PC-3 (cell line): Measurements from ENCODE around the gene FBN2. TPM values are rescaled to one million over a fixed set of nuclear protein-coding genes. Genes with fewer than 3 reads are reported as not detected.
A peak's percentile ranks its signal among the peaks of the same experiment; 100 is the strongest.

Experiments used
- ATAC-seq: fragments of 200-7000 bp; cut with Tn5 transposase; 2 replicates; pipeline ENCODE4 v1.9.1; 2020; ENCODE audit warnings: mild to moderate bottlenecking, moderate library complexity
- BruUV-seq: library from RNA; stranded (reverse); fragments of 400-500 nt; replicated peaks from 2 replicates; lab custom pipeline; 2021; lab: Mats Ljungman, UMichigan
- CTCF ChIA-PET: fragments of 300-600 bp; sonication (Branson Sonifier 250); formaldehyde crosslinking; loops from one replicate; lab custom pipeline; 2022; ENCODE audit warnings: antibody characterized with exemption; lab: Charles Lee
- POLR2A ChIA-PET: fragments of 300-600 bp; sonication (Branson Sonifier 250); formaldehyde crosslinking; loops from one replicate; lab custom pipeline; 2022; ENCODE audit warnings: antibody characterized with exemption; ENCODE audit not compliant: unreplicated experiment; lab: Charles Lee
- DNase-seq: peaks from one replicate; pipeline ENCODE4 v3.0.0-alpha.2; 2015
- H2AFZ ChIP-seq: fragments of 300-600 bp; sonication (generic); 2 replicates; pipeline ENCODE4 v1.6.0; 2016; ENCODE audit warnings: antibody characterized with exemption, low read length
- H3F3A ChIP-seq: fragments of 300-600 bp; sonication (generic); one replicate; pipeline ENCODE4 v1.6.0; 2017; ENCODE audit warnings: antibody characterized with exemption, low read length, control low read depth, mild to moderate bottlenecking; ENCODE audit not compliant: unreplicated experiment
- H3K27ac ChIP-seq: fragments of 300-600 bp; sonication (generic); 2 replicates; pipeline ENCODE4 v1.5.1; 2016; ENCODE audit warnings: mild to moderate bottlenecking, low read length
- H3K27me3 ChIP-seq: fragments of 300-600 bp; sonication (generic); 2 replicates; pipeline ENCODE4 v1.6.1; 2016; ENCODE audit warnings: low read length, mixed read lengths
- H3K36me3 ChIP-seq: fragments of 300-600 bp; sonication (generic); 2 replicates; pipeline ENCODE4 v1.6.1; 2016; ENCODE audit warnings: low read depth, mixed run types, low read length, mixed read lengths
- H3K4me1 ChIP-seq: fragments of 300-600 bp; sonication (generic); 2 replicates; pipeline ENCODE4 v1.5.1; 2016; ENCODE audit warnings: low read length; ENCODE audit not compliant: insufficient read depth
- H3K4me2 ChIP-seq: fragments of 300-600 bp; sonication (generic); 2 replicates; pipeline ENCODE4 v1.6.0; 2016; ENCODE audit warnings: low read length
- H3K4me3 ChIP-seq: fragments of 300-600 bp; sonication (generic); 2 replicates; pipeline ENCODE4 v1.5.1; 2016; ENCODE audit warnings: mild to moderate bottlenecking, low read length, mixed read lengths
- H3K79me2 ChIP-seq: fragments of 300-600 bp; sonication (generic); 2 replicates; pipeline ENCODE4 v1.6.1; 2017; ENCODE audit warnings: low read length, mixed read lengths
- H3K9ac ChIP-seq: fragments of 300-600 bp; sonication (generic); 2 replicates; pipeline ENCODE4 v1.6.0; 2016; ENCODE audit warnings: mild to moderate bottlenecking, low read length
- H3K9me2 ChIP-seq: fragments of 300-600 bp; sonication (generic); replicated peaks from 2 replicates; pipeline ENCODE4 v1.6.1; 2016; ENCODE audit warnings: mixed run types, low read length, mixed read lengths
- H3K9me3 ChIP-seq: fragments of 300-600 bp; sonication (generic); 2 replicates; pipeline ENCODE4 v1.6.1; 2016; ENCODE audit warnings: low read length, mixed read lengths
- H4K20me1 ChIP-seq: fragments of 300-600 bp; sonication (generic); 2 replicates; pipeline ENCODE4 v1.6.1; 2016; ENCODE audit warnings: low read length, mixed read lengths
- EZH2 ChIP-seq: fragments of 300-600 bp; sonication (generic); IDR thresholded peaks from one replicate; pipeline ENCODE4 v1.6.1; 2017; ENCODE audit warnings: antibody characterized with exemption, mild to moderate bottlenecking, low read length; ENCODE audit not compliant: unreplicated experiment
- EZH2phosphoT487 ChIP-seq: fragments of 300-600 bp; sonication (generic); IDR thresholded peaks from 2 replicates; pipeline ENCODE4 v1.6.1; 2018; ENCODE audit warnings: mild to moderate bottlenecking, antibody characterized with exemption, low read length, borderline replicate concordance
- intact Hi-C: fragments of 100-400 bp; cut with micrococcal nuclease; formaldehyde crosslinking; loops from 2 replicates; pipeline ENCODE4 v1.9.0; 2023
- total RNA-seq: library from RNA; depleted of rRNA; stranded (reverse); fragments of >200 nt; gene quantifications from 2 replicates; pipeline ENCODE4 v1.2.3, GENCODE V29; 2014
- TF ChIP-seq, protein P1 (sequence below): fragments of 300-600 bp; sonication (generic); conservative IDR thresholded peaks from 2 replicates; pipeline ENCODE4 v1.5.1; 2017; ENCODE audit warnings: antibody characterized with exemption, low read depth, mild to moderate bottlenecking, low read length

The FBN2 gene
- total RNA-seq, 1 experiment from 2014 or later = 45.2 TPM

GRCh38 chr5:128413356-128413755 lies 124.7 kb downstream of the FBN2 start:
- Histone ChIP-seq H3K27me3 (no peaks in the 10 kb centered on the region), H3K4me3 (no peak overlapping the region), H4K20me1 (no peaks in the 10 kb centered on the region), H3K27ac (no peak overlapping the region), H3K9ac (no peak overlapping the region), H3K9me2 (no peaks in the 10 kb centered on the region), H3K36me3 (no peaks in the 10 kb centered on the region), H3F3A (no peaks in the 10 kb centered on the region), H3K79me2 (no peaks in the 10 kb centered on the region), H2AFZ (no peak overlapping the region), H3K4me1 (0 out of 2 replicates have a peak, but pooled peaks cover 4% of the 10 kb centered on the region), H3K4me2 (no peak overlapping the region), H3K9me3 (no peaks in the 10 kb centered on the region)
- ATAC-seq (no peak), DNase-seq (no peak)
- ChIA-PET POLR2A (no interaction called here), CTCF (no interaction called here)
- BruUV-seq = no TSS peak
- TF ChIP-seq EZH2phosphoT487 = no peak
- intact Hi-C loops = no loop called here

- no TSS peak for BruUV-seq
- DNase-seq (no peak), ATAC-seq (peak; percentile 42; the same call in 1 of the 2 replicates)
- intact Hi-C loops = no loop called here
- ChIA-PET CTCF (no interaction called here), POLR2A (no interaction called here)
- Histone ChIP-seq H3K4me3 (no peak overlapping the region), H3K9ac (no peak overlapping the region), H3K27ac (no peak overlapping the region), H3K27me3 (no peaks in the 10 kb centered on the region), H4K20me1 (no peaks in the 10 kb centered on the region), H3F3A (no peaks in the 10 kb centered on the region), H3K4me2 (no peak overlapping the region), H3K9me2 (no peaks in the 10 kb centered on the region), H3K9me3 (no peaks in the 10 kb centered on the region), H3K4me1 (0 out of 2 replicates have a peak, but pooled peaks cover 4% of the 10 kb centered on the region), H3K79me2 (no peaks in the 10 kb centered on the region), H3K36me3 (no peaks in the 10 kb centered on the region), H2AFZ (no peak overlapping the region)
- no peak for TF ChIP-seq EZH2phosphoT487
- no peak for TF ChIP-seq EZH2
- TF ChIP-seq, protein P1, sequence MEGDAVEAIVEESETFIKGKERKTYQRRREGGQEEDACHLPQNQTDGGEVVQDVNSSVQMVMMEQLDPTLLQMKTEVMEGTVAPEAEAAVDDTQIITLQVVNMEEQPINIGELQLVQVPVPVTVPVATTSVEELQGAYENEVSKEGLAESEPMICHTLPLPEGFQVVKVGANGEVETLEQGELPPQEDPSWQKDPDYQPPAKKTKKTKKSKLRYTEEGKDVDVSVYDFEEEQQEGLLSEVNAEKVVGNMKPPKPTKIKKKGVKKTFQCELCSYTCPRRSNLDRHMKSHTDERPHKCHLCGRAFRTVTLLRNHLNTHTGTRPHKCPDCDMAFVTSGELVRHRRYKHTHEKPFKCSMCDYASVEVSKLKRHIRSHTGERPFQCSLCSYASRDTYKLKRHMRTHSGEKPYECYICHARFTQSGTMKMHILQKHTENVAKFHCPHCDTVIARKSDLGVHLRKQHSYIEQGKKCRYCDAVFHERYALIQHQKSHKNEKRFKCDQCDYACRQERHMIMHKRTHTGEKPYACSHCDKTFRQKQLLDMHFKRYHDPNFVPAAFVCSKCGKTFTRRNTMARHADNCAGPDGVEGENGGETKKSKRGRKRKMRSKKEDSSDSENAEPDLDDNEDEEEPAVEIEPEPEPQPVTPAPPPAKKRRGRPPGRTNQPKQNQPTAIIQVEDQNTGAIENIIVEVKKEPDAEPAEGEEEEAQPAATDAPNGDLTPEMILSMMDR = peak; percentile 34
Observed at GRCh38 chr5:128412145-128412930, 125.7 kb downstream of the FBN2 start.

GRCh38 chr5:128409166-128409800 lies 128.8 kb downstream of the FBN2 start:
- no peaks in the 10 kb centered on the region for H3K9me3 ChIP-seq
- H3K4me2 ChIP-seq = no peak overlapping the region
- DNase-seq = no peak
- ChIA-PET POLR2A (interaction anchor here (0.5 kb wide), 1 partner anchor 108 kb away, joined by 3 read pairs; no protein-coding TSS in a partner anchor), CTCF (interaction anchor here (0.6 kb wide), 1 partner anchor 75 kb away, joined by 3 read pairs; no protein-coding TSS in a partner anchor)
- no peaks in the 10 kb centered on the region for H3K27me3 ChIP-seq
- BruUV-seq = no TSS peak
- no peak for TF ChIP-seq EZH2phosphoT487
- TF ChIP-seq, protein P1 = no peak
- TF ChIP-seq EZH2 = no peak
- 0 out of 2 replicates have a peak, but pooled peaks cover 4% of the 10 kb centered on the region for H3K4me1 ChIP-seq
- no peak overlapping the region for H3K4me3 ChIP-seq
- no peaks in the 10 kb centered on the region for H4K20me1 ChIP-seq
- no peaks in the 10 kb centered on the region for H3F3A ChIP-seq
- no peaks in the 10 kb centered on the region for H3K36me3 ChIP-seq
- no peaks in the 10 kb centered on the region for H3K9me2 ChIP-seq
- intact Hi-C loops = no loop called here
- no peak overlapping the region for H2AFZ ChIP-seq
- no peak overlapping the region for H3K9ac ChIP-seq
- no peak overlapping the region for H3K27ac ChIP-seq
- H3K79me2 ChIP-seq = no peaks in the 10 kb centered on the region
- no peak for ATAC-seq
